GM19043 (cell line): ENCODE results near the gene FAAH.

Source experiments
- ATAC-seq: cut with Tn5 transposase; IDR thresholded peaks from one replicate; pipeline ENCODE4 v1.9.1; 2021; ENCODE audit warnings: low read depth; ENCODE audit not compliant: unreplicated experiment

The FAAH gene

DNA sequence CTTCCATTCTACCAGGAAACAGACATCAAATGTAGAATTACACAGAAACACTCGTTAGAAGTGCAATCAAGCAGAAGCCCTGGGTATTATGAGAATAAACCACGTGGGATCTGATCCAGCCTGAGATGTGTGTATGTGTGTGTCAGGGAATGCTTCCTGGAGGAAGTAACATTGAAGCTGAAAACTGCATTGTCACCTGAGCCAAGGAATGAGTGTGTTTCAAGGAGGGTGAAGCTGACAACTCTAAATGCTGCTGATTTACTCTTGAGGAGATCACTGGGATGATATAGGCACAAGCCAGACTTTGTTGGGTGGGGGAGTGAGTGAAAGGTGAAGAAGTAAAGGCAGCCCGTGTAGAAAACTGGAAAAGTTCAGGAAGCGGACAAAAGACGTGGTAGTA is 27.6 kb downstream of the FAAH start:
- no peak for ATAC-seq

DNA sequence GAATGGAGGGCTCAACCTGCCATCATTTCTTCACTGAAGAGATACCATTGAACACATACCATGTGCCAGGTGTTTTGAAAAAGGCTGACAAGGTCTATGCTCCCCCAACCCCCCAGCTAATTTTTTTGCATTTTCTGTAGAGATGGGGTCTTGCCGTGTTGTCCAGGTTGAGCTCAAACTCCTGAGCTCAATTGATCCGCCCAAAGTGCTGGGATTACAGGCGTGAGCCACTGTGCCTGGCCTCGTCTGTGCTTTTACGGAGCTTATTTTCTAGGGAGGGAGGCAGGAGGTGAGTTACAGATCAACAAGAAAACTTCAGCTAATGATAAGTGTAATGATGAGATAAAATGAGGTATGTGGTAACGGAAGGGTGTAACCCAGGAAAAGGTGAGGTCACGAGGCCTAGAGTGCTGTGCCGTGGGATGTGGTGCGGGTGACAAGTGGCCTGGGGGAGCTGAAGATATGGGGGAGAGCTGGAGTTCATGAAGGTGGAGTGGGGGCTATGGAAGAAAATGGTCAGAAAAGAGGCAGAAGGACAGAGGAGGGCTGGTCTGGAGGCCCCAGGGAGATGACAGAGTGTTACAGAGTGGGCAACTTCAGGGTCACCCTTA is 28.2 kb downstream of the FAAH start:
- ATAC-seq, result no peak

DNA sequence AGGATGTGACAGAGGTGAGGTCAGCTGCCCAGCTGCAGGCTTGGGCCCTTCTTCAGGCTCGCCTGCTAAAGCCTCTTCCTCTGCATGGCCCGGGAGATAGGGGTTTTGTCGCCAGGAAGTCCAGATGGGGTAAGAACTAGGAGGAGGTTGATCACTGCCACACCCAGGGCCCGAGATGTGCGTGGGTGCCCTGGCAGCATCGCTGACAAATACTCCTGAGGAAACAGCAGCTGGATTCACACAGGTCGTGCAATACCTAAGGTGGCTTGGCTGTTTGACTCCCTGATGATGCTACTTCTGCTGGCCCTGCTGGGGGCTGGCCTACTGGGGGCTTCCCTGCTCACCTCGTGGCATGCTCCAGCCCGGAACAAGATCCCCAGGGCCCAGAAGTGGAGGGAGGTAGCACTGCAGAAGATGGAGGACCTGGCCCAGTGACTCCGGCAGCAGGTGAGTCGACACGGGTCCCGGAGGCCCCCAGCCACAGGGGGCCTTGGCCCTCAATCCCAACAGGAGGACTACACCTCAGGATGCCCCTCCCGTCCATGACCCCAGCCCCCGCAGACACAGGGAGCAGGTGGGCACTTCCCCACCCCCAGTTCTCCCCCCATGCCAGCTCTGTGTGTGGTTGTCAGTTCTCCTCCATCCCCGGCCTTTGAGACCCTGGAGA is 29.6 kb downstream of the FAAH start:
- ATAC-seq, result no peak

DNA sequence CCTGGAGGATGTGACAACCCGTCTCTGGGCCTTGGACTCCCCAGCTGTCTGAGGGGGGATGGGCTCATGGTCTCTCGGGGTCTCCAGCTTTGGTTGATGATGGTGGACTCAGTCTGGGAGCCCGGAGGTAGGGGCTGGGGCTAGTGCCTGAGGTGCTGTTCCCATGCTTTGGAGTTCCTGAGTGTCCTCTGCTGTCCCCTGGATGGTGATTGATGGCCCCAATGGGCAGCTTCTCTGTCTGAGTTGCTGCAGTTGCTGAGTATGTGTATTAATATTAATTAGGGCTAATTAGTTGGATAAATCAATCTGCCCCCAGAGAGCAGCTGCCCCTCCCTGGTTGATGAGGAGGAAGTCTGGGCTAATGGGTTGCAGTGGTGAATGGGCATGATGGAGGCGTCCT is 30.6 kb downstream of the FAAH start:
- ATAC-seq, result no peak

DNA sequence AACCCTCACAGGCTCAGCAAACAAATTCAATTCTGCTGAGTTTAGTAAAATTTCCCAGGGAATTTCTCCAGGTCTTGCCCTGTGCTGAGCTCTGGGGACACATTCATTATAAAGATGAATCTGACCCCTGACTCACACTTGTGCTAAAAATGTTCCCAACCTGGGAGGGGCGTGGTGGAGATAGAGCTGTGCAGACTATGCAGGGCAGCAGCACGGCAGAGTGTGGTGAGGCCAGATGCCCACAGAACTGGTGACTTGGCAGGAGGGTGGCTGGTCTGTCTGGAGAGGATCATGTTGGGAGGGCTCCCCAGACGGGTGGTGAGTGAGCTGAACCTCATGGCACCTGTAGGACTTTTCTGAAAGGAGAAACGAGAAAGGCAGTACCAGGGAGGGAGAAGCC is 31.6 kb downstream of the FAAH start:
- ATAC-seq, result no peak

DNA sequence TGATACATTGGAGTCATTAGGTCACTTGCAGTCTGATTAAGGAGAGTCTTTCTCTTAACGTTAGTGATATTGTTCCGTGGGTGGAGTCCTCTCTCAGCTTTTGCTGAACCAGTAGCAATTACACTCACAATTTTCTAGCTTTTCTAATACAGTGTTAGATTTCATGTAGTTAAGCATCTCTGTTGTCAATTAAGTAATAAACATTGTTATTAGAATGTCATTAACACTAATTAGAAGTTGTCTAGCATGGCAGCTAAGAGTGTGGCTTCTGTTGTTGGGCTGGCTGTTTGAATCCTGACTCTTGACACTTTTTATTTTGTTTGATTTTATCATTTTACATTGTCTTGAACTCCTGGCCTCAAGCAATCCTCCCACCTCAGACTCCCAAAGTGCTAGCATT is 33.4 kb downstream of the FAAH start:
- ATAC-seq, result no peak

DNA sequence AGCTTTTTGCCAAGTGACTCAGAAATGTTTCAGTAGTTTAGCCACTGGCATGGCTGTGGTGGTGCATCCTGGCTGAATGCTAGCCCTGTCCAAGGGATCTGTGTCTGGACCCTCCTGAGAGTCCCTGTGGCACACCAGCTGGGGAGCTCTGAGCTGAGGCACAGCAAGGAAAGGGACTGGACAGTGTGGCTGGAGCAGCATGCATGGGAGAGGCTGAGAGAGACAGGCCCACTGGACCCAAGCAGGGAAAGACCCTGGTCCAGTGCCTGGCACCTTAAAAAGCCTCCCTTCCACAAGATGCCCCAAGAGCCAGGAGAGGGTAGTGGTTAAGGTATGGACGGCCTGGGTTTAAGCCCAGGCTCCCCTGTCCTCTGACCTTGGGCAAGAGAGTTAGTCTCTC is 35.3 kb downstream of the FAAH start:
- no peak for ATAC-seq

DNA sequence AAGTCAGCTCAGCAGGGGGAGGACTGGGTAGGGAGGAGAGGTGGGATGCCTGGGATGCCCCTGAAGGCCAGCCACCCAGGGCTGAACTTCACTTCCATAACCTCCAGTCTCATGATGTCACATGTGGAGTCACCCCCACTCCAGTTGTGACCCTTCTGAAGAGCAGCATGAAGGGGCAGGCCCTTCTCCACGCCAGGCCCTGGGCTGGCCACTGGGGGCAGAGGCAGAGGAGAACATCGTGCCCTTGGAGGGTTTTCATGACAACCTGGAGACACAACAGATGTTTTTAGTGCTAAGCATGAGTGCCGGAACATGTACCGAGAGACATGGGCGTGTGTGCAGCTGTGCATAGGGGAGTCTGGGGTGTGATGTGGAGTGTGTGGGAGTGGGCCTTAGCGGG is 37.6 kb downstream of the FAAH start:
- ATAC-seq, result no peak

DNA sequence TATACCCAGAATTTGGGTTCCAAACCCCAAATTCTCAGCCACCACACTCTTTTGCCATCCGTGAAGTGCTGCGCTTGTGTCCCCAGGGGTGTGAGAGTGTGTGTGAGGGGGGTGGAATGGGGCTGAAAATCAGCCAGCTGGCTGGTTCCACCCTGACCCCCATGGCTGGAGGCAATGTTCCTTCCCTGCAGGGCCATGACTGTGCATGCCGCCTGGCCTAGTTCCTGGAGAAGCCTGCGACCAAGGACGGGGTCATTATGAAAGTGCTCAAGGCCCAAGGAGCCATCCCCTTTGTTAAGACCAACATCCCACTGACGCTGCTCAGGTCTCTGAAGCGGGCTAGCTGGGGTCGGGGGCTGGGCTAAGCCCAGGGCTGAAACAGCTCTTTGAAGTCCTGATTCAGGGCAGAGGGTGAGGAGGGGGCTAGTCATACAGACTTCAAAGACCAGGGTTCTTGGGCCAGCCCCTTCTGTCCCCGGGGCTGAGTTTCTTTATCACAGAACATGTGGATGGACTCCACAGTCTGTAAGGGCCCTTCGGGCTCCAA is 38.7 kb downstream of the FAAH start:
- no peak for ATAC-seq

DNA sequence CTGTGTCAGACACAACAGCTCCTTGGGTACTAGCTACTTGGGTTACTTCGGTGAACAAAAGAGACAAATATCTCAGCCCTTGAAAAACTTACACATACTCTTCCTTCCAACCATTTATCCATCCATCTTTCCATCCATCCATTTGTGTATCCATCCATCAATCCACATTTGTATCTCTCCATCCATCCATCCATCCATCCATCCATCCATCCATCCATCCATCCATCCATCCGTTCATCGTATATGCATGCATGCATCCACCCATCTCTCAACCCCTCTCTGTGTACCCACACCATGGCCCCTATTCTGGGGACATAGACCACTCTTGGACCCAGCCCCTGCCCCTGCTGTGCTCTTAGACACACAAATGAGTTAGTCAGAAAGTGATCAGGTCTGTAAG is 40.2 kb downstream of the FAAH start:
- ATAC-seq, result no peak

DNA sequence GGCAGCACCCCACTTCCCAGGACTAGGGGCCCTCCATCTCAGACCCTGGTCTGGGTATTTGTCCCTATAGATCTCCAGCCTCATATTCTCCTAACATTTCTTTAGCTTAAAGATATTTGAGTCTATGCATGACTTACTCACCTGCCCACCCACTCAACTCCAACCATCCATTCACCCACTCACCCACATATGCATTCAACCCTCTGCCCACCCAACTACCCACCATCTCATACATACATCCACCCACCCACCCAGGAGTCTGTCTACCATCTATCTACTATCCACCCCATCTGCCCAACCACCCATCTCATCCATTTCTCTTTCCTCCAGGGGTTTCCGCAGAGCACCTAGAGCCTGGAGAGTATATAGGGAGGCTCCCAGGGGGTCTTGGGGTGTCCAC is 42.7 kb downstream of the FAAH start:
- no peak for ATAC-seq

DNA sequence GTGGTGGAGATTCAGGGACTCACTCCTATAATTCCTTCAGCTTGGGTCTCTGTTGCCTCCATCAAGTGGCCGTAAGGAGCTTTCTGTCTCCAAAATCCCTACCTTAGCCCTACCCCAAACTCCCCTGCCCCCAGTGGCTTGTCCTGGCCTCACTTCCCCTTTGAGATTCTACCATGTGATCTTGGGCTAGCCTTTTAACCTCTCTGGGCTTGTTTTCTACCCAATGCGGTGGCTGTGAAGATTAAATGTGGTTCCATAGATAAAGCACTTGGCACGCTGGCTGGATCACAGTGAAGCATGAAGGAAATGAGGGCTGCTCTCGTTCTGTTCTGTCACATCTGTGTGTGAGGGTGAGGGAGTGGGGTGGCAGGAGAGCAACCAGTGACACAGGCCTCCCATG is 43.6 kb downstream of the FAAH start:
- no peak for ATAC-seq

DNA sequence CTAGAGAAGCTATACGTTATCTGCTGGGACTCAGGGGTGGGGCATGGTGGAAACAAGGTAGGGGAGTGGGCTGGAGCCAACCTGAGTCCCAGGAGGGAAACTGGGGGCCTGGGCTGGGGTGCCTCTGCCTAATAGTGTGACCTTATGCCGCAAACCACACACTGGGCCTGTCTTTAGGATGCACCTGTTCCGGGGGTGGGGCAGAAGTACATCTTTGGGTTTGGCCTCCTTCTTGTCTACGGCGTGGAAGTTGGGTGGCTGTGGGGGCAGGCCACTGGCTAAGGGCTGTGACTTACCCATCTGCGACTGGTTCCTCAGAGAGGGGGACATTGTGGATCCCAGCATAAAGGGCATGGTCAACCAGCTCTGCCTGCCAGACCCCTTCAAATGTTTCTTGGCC is 44.2 kb downstream of the FAAH start:
- no peak for ATAC-seq

DNA sequence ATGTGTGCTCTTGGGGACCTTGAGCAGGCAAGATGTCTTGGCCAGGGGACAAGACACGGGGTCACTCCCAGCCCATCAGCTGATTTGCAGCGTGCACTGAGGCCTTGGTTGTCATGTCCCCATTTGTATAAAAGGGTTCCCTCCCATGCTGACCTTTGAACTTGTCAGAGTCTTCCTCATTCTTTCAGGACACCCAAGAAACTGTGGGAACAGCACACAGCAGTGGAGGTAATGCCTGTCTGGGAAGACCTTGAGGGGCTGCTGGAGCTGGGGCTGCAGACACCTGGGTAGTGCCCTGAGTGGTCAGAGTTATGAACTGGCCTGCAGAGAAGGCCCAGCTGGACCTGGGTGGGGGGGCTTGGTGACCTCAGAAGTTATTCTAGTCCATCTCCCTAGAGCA is 46.4 kb downstream of the FAAH start:
- no peak for ATAC-seq

DNA sequence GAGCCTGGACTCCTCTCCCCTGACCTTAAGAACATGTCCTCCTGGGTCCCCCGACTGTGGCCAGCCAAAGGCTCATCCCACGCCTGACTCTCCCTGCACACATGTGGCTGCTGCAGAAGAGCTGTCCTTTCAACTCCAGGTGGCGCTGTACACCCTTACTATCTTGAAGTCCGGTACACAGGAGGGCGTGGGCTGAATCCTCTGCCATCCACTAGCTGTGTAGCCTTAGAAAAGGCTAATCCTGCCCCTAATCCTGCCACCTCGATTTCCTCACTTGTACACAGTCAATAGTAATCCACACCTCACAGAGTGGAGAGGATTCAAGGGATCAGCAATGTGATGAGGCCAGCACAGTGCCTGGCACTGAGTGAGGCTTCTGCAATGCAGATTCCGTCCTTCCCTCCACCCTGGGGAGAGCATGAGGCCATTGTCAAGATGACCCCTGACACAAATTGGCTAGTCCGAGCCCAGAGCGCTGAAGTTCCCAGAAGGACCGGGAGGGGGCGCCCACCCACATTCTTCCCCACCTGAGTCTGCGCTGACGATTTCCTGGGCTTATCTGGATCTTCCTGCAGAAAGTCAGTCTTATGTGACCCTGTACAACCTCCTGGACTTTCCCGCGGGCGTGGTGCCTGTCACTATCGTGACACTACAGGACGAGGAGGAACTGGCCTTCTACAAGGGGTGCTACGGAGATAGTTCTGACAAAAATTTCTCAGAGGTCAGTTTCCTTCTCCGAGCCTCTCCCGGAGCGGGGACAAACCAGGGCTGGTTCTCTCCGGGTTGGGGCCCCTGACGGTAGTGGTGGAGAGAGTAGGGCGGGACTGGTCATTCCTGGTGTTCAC is 48.4 kb downstream of the FAAH start:
- no peak for ATAC-seq

DNA sequence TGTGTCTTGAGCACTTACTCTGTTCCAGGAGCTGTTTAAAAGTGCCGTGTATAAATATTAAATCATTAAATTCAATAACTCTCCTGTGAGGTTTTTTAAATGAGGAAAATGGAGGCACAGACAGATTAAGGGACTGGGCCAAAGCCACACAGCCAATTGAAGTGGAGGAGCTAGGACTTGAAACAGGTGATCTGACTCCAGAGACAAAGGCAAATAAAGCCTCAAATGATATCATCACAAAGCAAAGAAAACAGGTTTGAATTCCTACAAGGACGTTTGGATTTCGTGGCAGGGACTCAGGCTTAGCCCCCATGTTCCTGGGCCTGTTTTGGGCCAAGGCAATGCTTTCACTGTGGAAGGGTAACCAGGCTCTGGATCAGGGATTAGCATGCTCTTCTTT is 50.3 kb downstream of the FAAH start:
- ATAC-seq, result no peak

DNA sequence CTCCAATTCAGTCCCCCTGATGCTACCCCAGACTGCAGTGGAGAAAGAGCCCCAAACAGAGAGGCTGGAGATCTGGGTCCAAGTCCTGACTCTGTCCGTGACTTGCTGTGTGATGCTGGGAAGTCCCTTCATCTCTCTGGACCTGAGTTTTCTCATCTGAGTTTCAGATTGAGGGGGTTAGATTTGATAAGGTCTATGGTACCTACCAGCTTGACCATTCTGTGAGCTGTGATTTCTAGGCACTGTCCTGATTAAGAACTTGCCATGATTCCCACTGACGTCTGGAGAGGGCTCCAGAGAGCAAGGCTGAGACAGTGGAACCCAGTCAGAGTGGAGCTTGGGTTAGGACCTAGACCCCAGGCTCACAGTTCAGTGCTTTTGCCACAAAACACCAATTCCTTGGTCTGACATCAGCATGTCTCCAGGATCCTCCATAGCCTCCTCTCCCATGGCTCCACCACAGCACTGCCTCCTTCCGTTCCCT is 51.7 kb downstream of the FAAH start:
- ATAC-seq, result no peak

DNA sequence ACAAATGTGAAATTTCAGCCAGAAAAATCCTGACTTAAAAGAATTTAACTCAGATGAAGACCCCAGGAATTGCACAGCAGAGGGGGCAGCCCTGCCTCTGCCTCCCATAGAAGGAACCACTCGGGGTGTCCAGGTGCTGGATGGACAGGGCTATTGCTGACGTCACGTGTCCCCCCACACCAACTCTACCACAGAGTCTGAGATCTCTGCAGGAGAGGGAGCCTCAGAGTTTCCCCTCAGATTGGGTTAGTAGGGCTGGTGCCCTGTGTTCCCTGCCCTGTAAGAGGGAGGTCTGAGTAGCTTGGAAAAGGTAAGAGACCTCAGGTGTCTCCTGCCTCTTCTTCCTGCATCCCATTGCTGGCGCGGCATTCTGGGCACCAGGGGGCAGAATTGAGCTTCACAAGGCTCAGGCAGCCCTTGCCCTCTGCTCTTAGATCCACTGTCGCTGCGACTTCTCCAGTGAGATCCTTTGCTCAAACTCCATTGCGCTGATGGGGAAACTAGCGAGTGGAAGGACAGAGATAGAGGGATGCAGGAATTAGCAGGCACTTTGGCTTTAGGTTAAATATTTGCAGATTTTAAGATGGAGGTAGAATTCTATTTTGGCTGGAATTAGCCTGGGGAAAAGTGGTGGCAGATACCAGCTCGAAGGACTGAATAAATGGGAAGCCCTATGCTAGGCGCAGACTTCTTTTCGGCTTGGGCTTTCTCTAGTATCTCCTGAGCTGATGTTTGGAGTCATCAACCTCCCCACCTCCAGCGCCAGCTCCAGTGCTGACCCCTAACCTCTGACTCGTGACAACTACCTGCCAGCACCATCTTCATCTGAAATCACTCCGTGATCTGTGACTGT is 52.8 kb downstream of the FAAH start:
- ATAC-seq, result no peak

DNA sequence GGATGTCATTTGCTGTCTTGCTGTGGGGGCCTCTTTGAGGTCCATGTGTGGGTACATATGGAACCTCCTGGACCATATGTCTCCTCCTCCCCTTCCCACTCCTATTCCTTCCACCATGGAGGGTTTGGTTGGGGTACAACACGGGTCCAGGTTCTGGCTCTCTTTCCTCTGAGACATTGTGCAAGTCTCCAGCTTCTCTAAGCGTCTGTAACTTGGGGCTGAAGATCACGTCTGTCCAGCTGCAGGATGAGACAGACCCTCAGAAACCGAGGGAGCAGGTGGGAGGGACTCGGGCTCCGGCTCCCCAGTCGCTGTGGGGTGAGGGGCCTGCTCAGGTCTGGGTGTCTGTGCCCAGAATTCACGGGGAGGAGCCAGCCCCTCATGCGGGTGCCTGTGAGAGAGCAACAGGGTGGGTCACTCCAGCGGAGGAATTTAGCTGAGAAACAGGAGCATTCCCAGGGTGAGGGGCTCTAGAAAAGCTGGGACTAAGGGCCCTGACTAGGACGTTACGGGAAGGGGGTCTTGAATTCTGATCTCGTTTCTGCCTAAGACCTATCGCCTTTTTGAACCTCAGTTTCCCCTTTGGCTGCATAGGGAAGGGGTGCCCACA is 53.5 kb downstream of the FAAH start:
- ATAC-seq, result no peak
